ENCODE measurements around the gene STAB2.

STAB2 gene

GRCh38 chr12:103586791-103587370 lies at the start of gene STAB2:
Gene STAB2 (plus strand): TSS chr12:103587273. CDS start chr12:103587477, 204 bp downstream.
- DNase-seq: no peak

- DNase-seq: no peak
Measured at GRCh38 chr12:103538397-103538796, 48.7 kb upstream of the STAB2 start.

GRCh38 chr12:103540319-103540718 lies 46.8 kb upstream of the STAB2 start:
- DNase-seq: no peak

DNA sequence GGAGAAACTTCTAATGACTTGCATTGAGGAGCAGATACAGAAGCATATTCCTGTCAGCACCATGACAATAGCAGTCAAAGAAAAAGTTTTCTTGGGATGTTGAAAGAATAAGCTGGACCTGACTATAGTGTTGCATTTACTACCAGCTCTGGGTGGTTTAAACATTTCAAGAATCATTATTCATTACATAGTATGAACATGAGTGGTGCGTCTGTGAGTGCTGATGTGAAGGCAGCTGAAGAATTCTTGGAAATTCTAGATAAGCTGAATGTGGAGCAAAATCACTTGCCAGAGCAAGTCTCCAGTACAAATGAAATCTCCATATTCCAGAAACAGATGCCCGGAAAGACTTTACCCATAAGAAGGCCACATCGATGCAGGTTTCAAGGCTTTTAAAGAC lies 45.0 kb upstream of the STAB2 start:
- DNase-seq: no peak

DNA sequence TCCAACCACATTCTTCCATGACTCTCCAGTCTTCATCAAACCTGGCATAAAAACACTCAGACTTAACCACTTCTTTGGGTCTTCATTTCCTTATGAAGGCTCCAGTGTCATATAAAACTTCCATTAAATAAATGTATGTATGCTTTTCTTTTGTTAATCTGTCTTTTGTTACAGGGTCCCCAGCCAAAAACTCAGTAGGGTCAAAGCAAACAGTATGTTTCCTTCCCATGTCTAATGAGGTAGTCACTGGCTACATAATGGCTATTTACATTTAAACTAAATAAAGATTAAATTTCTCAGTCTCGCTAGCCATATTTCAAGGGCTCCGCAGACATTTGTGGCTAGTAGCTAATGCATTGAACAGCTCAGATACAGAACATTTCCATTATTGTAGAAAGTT lies 40.1 kb upstream of the STAB2 start:
- DNase-seq: no peak

DNA sequence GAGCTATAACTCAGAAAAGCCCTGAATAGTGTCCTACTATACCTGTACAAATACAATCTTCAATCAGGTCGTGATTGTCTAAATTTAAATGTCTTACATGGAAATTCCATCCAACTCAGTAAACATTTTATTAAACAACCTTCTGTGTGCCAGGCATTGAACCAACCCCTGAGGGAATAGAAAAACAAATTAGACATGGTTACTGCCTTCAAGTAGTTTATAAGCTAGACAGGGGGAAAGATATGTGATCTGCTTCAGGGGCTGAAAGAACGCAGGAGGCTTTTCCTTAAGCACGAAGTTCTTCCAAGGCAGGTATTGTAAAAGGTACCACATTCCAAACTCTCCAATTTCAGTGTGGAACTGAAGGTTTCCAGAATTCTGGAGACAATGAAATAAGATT lies 39.7 kb upstream of the STAB2 start:
- no peak for DNase-seq

GRCh38 chr12:103547929-103548328 lies 39.1 kb upstream of the STAB2 start:
- DNase-seq: no peak

DNA sequence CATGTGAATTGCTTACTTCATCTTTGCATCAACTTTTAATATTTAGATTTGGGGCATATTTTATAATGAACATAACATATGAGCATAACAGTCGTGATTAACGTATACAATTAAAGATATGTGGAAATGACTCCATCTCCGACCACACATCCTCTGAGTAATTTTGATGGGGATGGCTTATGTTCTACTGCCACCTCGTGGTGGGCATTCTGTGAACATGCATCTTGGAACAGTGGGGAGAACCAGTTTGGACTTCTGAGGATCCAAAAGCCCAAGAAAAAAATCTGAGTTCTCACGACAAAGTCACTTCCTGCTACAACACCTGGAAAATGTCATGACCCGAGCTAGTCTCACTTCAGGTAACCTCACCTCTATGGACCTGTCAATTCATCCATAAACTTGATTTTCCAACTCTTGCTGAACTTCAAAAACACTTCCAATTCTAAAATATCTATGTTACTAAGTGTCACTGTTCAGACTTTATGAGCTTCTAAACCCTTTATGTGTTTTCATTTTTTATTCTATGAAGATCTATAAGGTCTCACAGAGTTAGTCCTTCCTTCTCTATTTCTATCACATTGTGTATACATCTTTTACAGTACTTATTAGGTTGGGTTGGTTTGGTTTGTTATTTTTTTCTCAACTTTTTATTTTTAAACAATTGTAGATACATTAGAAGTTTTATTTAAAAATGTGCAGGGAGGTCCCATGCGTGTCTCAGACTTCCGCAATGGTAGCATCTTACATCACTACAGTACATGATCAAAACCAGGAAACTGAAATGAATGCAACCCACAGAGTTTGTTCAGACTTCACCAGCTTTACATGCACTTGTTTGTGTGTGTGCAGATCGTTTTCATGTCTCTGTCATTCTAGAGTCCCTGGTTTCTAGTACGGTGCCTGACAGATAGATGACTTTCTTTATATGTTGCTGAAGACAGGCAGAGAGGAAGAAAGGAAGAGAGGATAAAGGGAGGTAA lies 38.2 kb upstream of the STAB2 start:
- DNase-seq: peak; percentile 61

- peak; percentile 28 for DNase-seq
Measured at GRCh38 chr12:103556890-103557627, 30.0 kb upstream of the STAB2 start.

DNA sequence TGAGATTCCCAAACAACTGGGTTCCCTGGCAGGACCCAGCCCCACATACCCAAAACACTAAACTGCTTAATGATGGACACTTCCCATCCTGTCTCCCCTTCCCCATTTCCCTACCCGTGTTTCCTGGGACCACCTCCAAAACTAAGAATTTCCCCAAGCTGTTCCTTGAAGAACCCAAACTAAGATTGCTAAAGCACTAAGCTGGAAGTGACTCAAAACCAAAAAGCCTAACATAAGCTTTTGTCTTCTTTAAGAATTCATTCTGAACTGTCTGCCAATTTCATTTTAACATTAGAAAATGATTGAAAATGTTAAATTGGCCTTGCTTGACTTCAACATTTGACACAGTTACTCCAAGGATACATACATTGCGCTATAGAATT lies 29.5 kb upstream of the STAB2 start:
- no peak for DNase-seq

DNA sequence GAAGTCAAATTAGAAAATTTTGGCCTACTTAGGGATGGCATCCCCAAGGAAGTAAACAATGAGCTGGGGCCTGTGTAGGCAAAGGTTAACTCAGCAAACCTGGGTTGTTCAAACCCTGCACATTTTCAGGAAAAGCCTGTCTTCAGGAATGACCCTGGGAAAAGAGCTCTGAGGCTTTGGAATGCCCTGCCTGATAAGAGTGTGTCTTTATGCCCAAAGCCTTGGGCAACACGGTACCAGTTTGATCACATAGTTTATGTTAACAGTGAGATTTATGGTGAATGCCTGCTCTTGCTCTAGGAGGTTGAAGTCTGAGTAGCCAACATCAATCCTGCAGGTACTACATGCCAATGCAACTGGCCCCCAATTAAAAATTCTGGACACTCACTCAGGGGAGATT lies 28.2 kb upstream of the STAB2 start:
- no peak for DNase-seq

- no peak for DNase-seq
Measured at GRCh38 chr12:103560604-103561101, 26.4 kb upstream of the STAB2 start.

DNA sequence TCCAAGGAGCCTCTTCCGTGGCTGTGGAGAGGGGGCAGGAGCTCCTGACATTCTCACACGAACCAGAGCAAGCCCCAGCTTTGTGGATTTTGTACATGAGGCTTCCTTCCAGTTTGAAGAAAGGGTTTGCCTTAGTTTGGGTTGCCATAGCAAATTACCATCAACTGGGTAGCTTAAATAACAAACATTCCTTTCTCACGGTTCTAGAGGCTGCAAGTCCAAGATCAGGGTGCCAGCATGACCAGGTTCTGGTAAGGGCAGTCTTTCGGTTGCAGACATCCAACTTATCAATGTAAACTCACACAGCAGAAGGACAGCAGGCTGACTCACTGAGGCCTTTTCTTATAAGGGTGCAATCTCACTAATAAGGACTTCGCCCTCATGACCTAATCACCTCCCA lies 25.9 kb upstream of the STAB2 start:
- no peak for DNase-seq

- no peak for DNase-seq
Measured at GRCh38 chr12:103566398-103566797, 20.7 kb upstream of the STAB2 start.

- no peak for DNase-seq
Measured at GRCh38 chr12:103569278-103569677, 17.8 kb upstream of the STAB2 start.

DNA sequence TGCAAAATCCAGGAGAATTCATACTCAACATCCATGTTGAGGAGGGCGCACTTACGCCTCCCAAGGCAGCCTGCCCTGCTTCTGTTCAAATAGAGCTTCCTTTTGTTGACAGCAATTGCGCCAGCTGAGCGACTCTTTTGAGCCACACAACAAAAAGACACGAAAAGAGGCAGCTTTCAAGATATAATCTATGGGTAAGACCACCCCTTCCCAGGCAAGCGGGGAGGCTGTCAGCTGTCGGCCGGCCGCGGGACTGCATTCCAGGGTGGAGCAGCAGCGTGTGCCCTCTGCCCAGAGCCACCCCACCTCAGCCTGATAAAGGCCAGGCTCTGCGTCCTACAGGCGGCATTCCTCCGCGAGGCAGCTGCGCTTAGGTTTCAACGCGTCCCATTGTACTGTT lies 15.8 kb upstream of the STAB2 start:
- DNase-seq: peak; percentile 49

GRCh38 chr12:103572312-103573045 lies 14.6 kb upstream of the STAB2 start:
- DNase-seq: no peak

DNA sequence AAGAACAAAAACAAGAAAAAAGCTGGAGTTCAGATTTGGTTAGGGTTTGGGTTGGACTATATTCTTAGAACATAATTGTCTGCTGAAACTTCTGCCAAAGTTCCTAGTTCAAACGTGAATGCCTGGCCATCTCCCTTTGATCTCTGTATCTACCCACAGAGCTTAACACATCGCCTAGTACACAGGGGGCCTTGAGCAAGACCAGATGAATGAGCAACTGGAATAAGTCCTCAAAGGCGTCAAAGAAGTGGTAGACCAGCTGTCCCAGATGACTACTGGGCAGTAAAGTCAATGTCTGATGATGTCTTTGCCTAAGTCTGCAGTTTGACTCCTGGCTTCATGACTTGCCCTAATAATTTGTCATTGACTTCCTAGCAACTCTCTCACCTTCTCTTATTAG lies 13.9 kb upstream of the STAB2 start:
- no peak for DNase-seq

DNA sequence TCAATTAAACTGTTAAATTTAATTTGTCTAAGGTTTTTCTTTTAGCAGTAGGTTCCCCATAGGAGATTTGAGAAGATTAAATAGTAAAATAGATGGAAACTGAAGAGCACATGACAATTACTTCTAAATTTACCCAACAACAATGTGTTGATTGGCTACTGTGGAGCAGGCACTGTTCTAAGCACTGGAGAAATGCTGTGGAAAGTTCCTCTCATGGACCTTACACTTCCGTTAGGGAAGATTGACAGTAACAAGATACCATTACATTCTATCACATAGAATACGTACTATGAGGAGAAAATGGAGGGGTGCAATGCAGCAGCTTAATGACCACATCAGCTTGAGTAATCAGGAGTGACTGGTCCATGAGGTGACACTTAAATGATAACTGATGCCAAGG lies 8.1 kb upstream of the STAB2 start:
- DNase-seq: no peak

DNA sequence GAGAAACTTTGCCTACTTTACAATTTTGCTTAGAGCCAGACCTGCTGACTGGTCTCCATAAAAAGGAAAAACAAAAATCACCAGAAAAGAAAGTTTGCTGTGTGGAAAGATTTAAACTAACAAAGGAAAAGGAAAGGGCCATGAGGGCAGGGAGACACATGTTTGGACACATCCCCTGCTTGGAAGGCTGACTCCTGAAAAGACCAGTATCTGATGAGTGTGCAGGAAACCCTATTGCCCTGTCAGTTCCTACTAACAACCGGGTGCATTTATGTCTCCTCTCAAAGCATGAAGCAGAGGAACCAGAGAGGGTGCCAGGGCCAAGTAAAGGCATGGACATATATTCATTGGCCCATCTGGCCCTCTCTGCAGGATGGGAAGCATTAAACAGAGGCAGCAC lies 7.0 kb upstream of the STAB2 start:
- no peak for DNase-seq

DNA sequence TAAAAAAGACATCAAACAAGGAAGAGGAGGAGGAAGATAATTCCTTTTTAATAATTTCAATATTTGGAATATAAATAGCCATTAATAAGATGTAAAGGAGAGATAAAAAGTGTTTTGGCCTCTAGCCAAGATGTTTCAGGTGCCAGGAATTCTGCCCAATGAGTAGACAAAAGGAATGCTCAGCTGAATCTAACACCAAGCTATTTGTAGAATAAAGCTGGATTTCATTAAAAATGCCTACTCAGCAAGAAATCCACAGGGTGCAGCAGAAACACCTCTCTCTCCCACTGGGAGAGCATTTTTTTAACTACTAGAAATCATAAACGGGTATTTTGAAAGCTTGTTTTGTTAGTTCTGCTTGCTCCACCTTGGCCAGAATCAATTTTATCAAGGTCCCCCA lies 4.1 kb upstream of the STAB2 start:
- no peak for DNase-seq

DNA sequence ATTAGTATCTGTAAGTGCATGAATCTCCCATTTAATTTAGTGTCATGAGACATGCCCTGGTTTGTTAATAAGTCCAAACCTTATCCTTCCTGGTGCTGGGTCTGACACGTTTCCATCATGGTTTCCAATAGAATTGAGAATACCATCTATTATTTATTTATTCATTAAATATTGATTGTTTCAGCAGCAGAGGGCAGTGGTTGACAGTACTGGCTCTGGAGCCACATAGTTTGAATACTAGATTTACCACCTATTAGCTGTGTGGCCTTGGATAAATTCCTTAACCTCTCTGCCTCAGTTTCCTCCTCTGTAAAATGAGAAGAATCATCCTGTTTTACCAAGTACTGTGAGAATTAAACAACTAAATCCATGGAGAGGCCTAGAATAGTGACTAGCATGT lies 941 bp upstream of the STAB2 start:
- no peak for DNase-seq

DNA sequence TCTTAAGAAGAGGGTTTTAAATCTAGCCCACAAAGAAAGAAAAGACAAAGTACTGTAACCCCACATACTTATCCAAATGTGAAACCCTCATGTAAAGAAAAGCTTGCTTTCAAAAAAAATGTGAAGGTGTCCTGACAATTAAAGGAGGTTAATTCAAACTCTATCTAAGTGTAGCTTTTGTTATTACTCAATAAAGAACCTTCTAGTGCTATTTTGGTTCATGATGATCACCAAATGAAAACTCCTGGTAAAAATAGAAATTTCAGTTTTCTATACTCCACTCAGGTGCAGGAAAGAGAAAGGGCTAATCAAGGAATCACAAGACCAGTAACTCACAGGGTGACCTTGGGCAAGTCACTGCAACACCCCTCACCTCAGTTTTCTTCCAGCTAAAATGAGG lies 1.6 kb downstream of the STAB2 start:
- no peak for DNase-seq
